Heart left ventricle (tissue), 13 donors: ENCODE measurements around the gene TSPAN11.

ENCODE experiments used
- CTCF ChIP-seq, 12 donors: fragments of 200-600 bp; sonication (generic) in 4 of 12; IDR thresholded peaks; one replicate each; pipeline versions ENCODE4 v1.5.0 to v1.8.0; 2018 to 2022; ENCODE audit warnings: antibody characterized with exemption in 12 of 12, mild to moderate bottlenecking in 5 of 12
- POLR2A ChIP-seq, 2 donors: fragments of 450-650 bp; IDR thresholded peaks; one replicate each; pipeline ENCODE4 v1.6.1; 2017; ENCODE audit warnings: antibody characterized with exemption in 2 of 2, mild to moderate bottlenecking in 2 of 2, moderate library complexity in 2 of 2
- donor health status: ischemic (EF 13 %, LVEDD 7.1; RV severe dilation, severe dysfunction).
- donor health status: DM: no; HTN: yes; CAD: no.
- donor health status: DM: no; HTN: no; CAD: no.
- donor health status: ischemic (EF 25% LVEDD 6.9; RV normal size, moderate dysfunction).
- donor health status: ischemic (EF 25% LVEDD 5.7; RV mildly dilated, moderate dysfunction).
- donor health status: ischemic (EF 35%, LVEDD 5.7; RV mildly dilated, moderate dysfunction).
- donor health status: nonischemic (EF 11% LVEDD 7.7; RV severe dilation, severe dysfunction).
- donor health status: DM: yes; HTN: yes; CAD: no.
- donor health status: PGD.
- donor health status: ischemic (EF 29% LVEDD 5.4; RV normal size, mild dysfunction).
- donor health status: nonischemic (EF 23%, LVEDD 6.1; RV moderate dilation, normal function).

- TF ChIP-seq CTCF (IDR thresholded peaks at IDR 0.05) (no peak), POLR2A (IDR thresholded peaks at IDR 0.05) (no peak)
Observed at GRCh38 chr12:30963709-30964564, 37.4 kb downstream of the TSPAN11 start.
